HG02943 (cell line): ENCODE measurements around the gene HOXD1.

Experiments
- ATAC-seq: cut with Tn5 transposase; IDR thresholded peaks from one replicate; pipeline ENCODE4 v1.9.1; 2021; ENCODE audit warnings: mild to moderate bottlenecking, low read depth, moderate library complexity; ENCODE audit not compliant: unreplicated experiment

HOXD1 gene

GRCh38 chr2:176234156-176234555 is 45.7 kb downstream of the HOXD1 start:
- no peak for ATAC-seq

- ATAC-seq, result no peak
These were observed 46.5 kb downstream of the HOXD1 start for GRCh38 chr2:176234940-176235339.

GRCh38 chr2:176237456-176237855 is 49.0 kb downstream of the HOXD1 start:
- no peak for ATAC-seq

- ATAC-seq, result no peak
These were observed 50.6 kb downstream of the HOXD1 start for GRCh38 chr2:176239031-176239430.

- no peak for ATAC-seq
These were observed 51.8 kb downstream of the HOXD1 start for GRCh38 chr2:176240301-176240700.
